Measurements from ENCODE around the gene UPK3A. TPM values are rescaled to one million over a fixed set of nuclear protein-coding genes. Genes with fewer than 3 reads are reported as not detected.

Gene UPK3A
- total RNA-seq, 1 donor from 2014 or later = not detected

DNA sequence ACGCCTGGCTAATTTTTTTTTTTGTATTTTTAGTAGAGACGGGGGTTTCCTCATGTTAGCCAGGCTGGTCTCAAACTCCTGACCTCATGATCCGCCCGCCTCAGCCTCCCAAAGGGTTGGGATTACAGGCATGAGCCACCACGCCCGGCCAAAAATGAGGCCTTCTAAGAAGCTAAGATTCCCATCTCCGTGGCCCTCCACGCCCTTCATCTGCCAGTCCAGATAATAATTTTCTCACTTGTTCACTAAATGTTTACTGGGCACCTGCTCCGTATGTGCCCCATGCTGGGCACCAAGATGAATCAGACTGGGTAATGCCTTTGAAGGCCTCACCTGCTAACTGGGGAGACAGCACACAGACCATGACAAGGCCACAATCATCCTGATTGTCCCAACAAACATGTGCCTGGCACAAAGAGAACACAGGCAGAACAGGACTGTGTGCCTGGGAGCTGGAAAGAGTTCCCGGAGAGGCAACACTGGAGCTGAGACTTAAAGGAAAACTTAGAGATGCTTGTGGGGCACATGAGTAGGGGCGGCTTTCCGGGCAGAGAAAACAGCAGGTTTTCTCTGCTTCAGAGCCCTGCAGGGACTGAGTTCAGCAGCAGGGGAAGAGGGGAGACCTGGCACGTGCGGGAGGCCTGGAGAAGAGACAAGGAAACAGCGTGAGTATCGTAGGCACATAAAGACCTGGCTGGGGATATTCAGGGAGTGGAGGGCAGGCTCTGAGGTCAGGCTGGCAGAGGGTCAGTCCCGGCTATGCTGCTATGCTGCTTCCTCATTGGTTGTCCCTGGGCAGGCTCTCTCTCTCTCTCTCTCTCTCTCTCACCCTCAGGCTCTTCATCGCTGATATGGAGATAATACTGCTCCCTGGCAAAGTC is 46.4 kb upstream of the UPK3A start:
- TF ChIP-seq POLR2A (IDR thresholded peaks at IDR 0.05) = no peak
- TF ChIP-seq POLR2AphosphoS5 (IDR thresholded peaks at IDR 0.05; ENCODE audit: insufficient read depth in 1 of 2, low read depth in 1 of 2) = no peak
- TF ChIP-seq, protein P1, sequence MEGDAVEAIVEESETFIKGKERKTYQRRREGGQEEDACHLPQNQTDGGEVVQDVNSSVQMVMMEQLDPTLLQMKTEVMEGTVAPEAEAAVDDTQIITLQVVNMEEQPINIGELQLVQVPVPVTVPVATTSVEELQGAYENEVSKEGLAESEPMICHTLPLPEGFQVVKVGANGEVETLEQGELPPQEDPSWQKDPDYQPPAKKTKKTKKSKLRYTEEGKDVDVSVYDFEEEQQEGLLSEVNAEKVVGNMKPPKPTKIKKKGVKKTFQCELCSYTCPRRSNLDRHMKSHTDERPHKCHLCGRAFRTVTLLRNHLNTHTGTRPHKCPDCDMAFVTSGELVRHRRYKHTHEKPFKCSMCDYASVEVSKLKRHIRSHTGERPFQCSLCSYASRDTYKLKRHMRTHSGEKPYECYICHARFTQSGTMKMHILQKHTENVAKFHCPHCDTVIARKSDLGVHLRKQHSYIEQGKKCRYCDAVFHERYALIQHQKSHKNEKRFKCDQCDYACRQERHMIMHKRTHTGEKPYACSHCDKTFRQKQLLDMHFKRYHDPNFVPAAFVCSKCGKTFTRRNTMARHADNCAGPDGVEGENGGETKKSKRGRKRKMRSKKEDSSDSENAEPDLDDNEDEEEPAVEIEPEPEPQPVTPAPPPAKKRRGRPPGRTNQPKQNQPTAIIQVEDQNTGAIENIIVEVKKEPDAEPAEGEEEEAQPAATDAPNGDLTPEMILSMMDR (IDR thresholded peaks at IDR 0.05) = no peak
- no peak for DNase-seq (ENCODE audit: extremely low spot score in 2 of 2)
- Histone ChIP-seq H3K4me1 (peaks cover 28% of the 10 kb centered on the region), H3K36me3 (no peaks in the 10 kb centered on the region), H3K9me3 (no peaks in the 10 kb centered on the region), H3K27ac (no peak overlapping the region), H3K27me3 (no peaks in the 10 kb centered on the region), H3K4me3 (no peak overlapping the region)
- intact Hi-C loops (cut with DNase I) = no loop called here

DNA sequence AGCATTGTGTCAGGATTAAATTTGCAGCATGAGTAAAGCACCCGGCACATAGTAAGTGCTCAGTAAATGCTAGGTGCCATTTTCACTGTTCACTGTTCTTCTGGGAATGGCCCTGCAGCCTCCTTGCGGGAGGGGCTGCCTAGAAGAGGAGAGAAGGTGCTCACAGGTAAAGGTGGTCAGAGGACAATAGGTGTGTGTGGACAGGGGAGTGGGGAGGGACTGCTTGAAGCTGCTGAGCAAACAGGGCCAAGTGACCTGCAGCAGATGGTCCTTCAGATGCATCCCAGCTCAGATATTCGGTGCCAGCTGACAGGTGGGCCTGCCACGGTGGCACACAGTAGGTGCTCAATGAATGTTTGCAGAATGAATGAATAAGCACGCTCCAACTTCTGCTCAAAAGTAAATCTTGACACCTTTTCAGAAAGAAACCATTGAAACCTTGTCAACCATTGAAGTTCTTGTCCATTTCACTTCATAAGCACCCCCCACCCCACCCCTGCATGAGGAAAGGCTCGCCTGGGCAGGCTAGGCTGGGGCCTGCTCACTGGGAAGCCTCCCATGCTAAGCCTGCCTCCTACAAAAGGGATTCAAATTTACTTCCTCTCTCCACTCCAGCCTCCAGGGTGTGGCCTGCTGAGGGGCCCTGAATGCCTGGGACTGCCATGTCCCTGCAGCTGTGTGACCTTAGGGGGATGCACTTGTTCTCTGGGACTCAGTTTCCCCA is 45.6 kb upstream of the UPK3A start:
- H3K4me3 ChIP-seq = peak overlapping the region; percentile 73 to 80
- TF ChIP-seq, protein P1 (IDR thresholded peaks at IDR 0.05) = no peak
- TF ChIP-seq POLR2A (IDR thresholded peaks at IDR 0.05) (no peak), POLR2AphosphoS5 (IDR thresholded peaks at IDR 0.05; ENCODE audit: insufficient read depth in 1 of 2, low read depth in 1 of 2) (no peak)
- H3K36me3 ChIP-seq = no peaks in the 10 kb centered on the region
- no peak overlapping the region for H3K27ac ChIP-seq
- H3K4me1 ChIP-seq = peaks cover 28% of the 10 kb centered on the region
- intact Hi-C loops (cut with DNase I) = no loop called here
- no peaks in the 10 kb centered on the region for H3K9me3 ChIP-seq
- H3K27me3 ChIP-seq = no peaks in the 10 kb centered on the region
- no peak for DNase-seq (ENCODE audit: extremely low spot score in 2 of 2)

DNA sequence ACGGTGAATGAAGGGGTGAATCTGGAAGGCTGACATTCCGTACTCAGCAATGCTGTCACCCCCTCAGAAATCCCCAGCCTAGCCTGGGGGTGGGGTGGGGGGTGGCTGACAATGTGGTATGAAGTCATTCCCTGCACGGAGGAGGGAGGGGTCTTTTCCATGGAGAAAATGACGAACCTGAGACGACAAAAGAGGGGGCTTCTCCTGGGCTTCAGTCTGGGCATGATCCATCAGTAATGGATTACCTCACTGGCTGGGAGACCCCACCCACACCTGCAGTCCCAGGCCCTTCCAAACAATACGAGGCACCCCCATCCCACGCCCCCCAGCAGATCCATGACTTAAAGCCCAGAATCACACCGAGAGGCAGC is 45.1 kb upstream of the UPK3A start:
- no peaks in the 10 kb centered on the region for H3K27me3 ChIP-seq
- intact Hi-C loops (cut with DNase I) = no loop called here
- no peak for TF ChIP-seq POLR2AphosphoS5 (IDR thresholded peaks at IDR 0.05; ENCODE audit: insufficient read depth in 1 of 2, low read depth in 1 of 2)
- no peak for TF ChIP-seq POLR2A (IDR thresholded peaks at IDR 0.05)
- TF ChIP-seq, protein P1 (IDR thresholded peaks at IDR 0.05) = no peak
- H3K4me1 ChIP-seq = peaks cover 28% of the 10 kb centered on the region
- H3K36me3 ChIP-seq = no peaks in the 10 kb centered on the region
- no peaks in the 10 kb centered on the region for H3K9me3 ChIP-seq
- peak overlapping the region; percentile 73 to 80 for H3K4me3 ChIP-seq
- DNase-seq (ENCODE audit: extremely low spot score in 2 of 2) = no peak
- H3K27ac ChIP-seq = peak overlapping the region; percentile 10

DNA sequence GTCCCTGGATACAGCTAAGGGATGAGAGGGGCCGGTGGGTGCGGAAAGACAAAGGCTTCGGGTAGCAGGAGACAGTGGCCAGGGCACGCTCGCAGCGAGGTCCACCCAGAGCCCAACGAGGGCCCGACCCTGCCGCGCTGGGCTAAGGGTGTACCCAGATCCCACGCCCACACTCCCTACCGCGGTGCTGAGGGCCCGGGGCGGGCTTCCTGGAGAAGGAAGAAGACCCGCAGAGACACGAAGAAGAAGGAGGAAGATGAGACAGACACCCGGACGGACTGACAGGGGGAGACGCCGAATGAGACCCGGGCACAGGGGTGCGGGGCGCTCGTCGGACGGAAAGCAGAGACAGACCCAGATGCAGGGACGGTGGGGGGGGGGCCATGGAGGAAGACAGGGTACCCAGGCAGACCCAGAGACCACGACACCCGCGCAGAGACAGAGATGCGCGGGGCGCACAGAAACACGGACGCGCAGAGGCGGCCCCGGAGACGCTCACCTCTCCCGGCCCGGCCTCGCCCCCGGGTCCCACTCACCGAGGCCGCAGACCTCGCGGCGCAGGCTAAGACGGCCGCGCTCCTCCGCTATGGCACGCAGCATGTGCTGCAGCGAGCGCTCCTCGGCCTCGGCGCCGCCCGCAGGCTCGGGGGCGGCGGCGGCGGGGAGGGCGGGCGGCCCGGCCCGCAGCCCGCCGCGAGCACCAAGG is 44.5 kb upstream of the UPK3A start:
- intact Hi-C loops (cut with DNase I) = no loop called here
- Histone ChIP-seq H3K36me3 (no peaks in the 10 kb centered on the region), H3K27ac (peak overlapping the region; percentile 10), H3K9me3 (no peaks in the 10 kb centered on the region), H3K4me3 (peak overlapping the region; percentile 73 to 80), H3K4me1 (peaks cover 28% of the 10 kb centered on the region), H3K27me3 (no peaks in the 10 kb centered on the region)
- no peak for DNase-seq (ENCODE audit: extremely low spot score in 2 of 2)
- TF ChIP-seq POLR2AphosphoS5 (IDR thresholded peaks at IDR 0.05; ENCODE audit: insufficient read depth in 1 of 2, low read depth in 1 of 2) = no peak
- no peak for TF ChIP-seq POLR2A (IDR thresholded peaks at IDR 0.05)
- TF ChIP-seq, protein P1 (IDR thresholded peaks at IDR 0.05) = no peak
